HG03460 (cell line): ENCODE measurements around the gene AFAP1L2.

Experiments used
- ATAC-seq: cut with Tn5 transposase; IDR thresholded peaks from one replicate; pipeline ENCODE4 v1.9.1; 2021; ENCODE audit not compliant: unreplicated experiment

Gene AFAP1L2

GRCh38 chr10:114276066-114276465 lies 128.2 kb downstream of the AFAP1L2 start:
- no peak for ATAC-seq

GRCh38 chr10:114274616-114275453 lies 129.5 kb downstream of the AFAP1L2 start:
- ATAC-seq, result no peak

- no peak for ATAC-seq
Measured at GRCh38 chr10:114273910-114274309, 130.4 kb downstream of the AFAP1L2 start.

- no peak for ATAC-seq
Measured at GRCh38 chr10:114272696-114273095, 131.6 kb downstream of the AFAP1L2 start.

GRCh38 chr10:114271779-114272167 lies 132.5 kb downstream of the AFAP1L2 start:
- ATAC-seq, result no peak

GRCh38 chr10:114271075-114271778 lies 133.1 kb downstream of the AFAP1L2 start:
- no peak for ATAC-seq

- ATAC-seq, result no peak
Measured at GRCh38 chr10:114266521-114266920, 137.8 kb downstream of the AFAP1L2 start.

GRCh38 chr10:114265392-114266053 lies 138.8 kb downstream of the AFAP1L2 start:
- ATAC-seq, result no peak

GRCh38 chr10:114262496-114262895 lies 141.8 kb downstream of the AFAP1L2 start:
- no peak for ATAC-seq

GRCh38 chr10:114261076-114261475 lies 143.2 kb downstream of the AFAP1L2 start:
- ATAC-seq, result no peak

GRCh38 chr10:114260366-114260765 lies 143.9 kb downstream of the AFAP1L2 start:
- no peak for ATAC-seq

GRCh38 chr10:114259824-114260223 lies 144.5 kb downstream of the AFAP1L2 start:
- no peak for ATAC-seq

GRCh38 chr10:114258274-114258840 lies 145.9 kb downstream of the AFAP1L2 start:
- no peak for ATAC-seq

GRCh38 chr10:114257498-114257897 lies 146.8 kb downstream of the AFAP1L2 start:
- ATAC-seq, result no peak

GRCh38 chr10:114256822-114257221 lies 147.5 kb downstream of the AFAP1L2 start:
- ATAC-seq, result no peak

GRCh38 chr10:114256008-114256765 lies 148.1 kb downstream of the AFAP1L2 start:
- ATAC-seq, result no peak

- no peak for ATAC-seq
Measured at GRCh38 chr10:114255227-114255626, 149.1 kb downstream of the AFAP1L2 start.

GRCh38 chr10:114252883-114253282 lies 151.4 kb downstream of the AFAP1L2 start:
- no peak for ATAC-seq

GRCh38 chr10:114252092-114252491 lies 152.2 kb downstream of the AFAP1L2 start:
- ATAC-seq, result no peak

- ATAC-seq, result no peak
Measured at GRCh38 chr10:114250716-114251115, 153.6 kb downstream of the AFAP1L2 start.

- ATAC-seq, result no peak
Measured at GRCh38 chr10:114250236-114250635, 154.1 kb downstream of the AFAP1L2 start.
